Gastrocnemius medialis (tissue), 4 donors: ENCODE measurements around the gene C4BPA. TPM values are rescaled to one million over a fixed set of nuclear protein-coding genes. Genes with fewer than 3 reads are reported as not detected.

Experiments
- ATAC-seq, 2 donors: fragments of 150-250 bp; one replicate each; pipeline ENCODE4 v1.9.1; 2016
- DNase-seq, 2 donors: peaks; one replicate each; pipeline ENCODE4 v3.0.0-alpha.2; 2019
- H3K27ac ChIP-seq, 4 donors: fragments of 200-600 bp; sonication (generic); 1 replicate in 1 of 4; 2 replicates in 3 of 4; pipeline ENCODE4 v1.5.1; 2016 to 2018; ENCODE audit warnings: mild to moderate bottlenecking in 2 of 4, moderate library complexity in 1 of 4
- H3K27me3 ChIP-seq, 3 donors: fragments of 200-600 bp; sonication (generic) in 2 of 3; 1 replicate in 1 of 3; 2 replicates in 2 of 3; pipeline versions ENCODE4 v1.5.1 to v1.6.0; 2016 to 2019; ENCODE audit warnings: mild to moderate bottlenecking in 1 of 3, moderate library complexity in 1 of 3
- H3K36me3 ChIP-seq, 2 donors: fragments of 200-600 bp; sonication (generic) in 1 of 2; one replicate each; pipeline ENCODE4 v1.5.1; 2017 to 2018
- H3K4me1 ChIP-seq, 2 donors: fragments of 200-600 bp; sonication (generic) in 1 of 2; one replicate each; pipeline ENCODE4 v1.5.1; 2016 to 2017; ENCODE audit warnings: mild to moderate bottlenecking in 2 of 2
- H3K4me3 ChIP-seq, 4 donors: fragments of 200-600 bp; sonication (generic) in 3 of 4; 1 replicate in 1 of 4; 2 replicates in 3 of 4; pipeline ENCODE4 v1.5.1; 2016 to 2019; ENCODE audit warnings: mild to moderate bottlenecking in 2 of 4
- H3K9me3 ChIP-seq, 3 donors: fragments of 200-600 bp; sonication (generic) in 2 of 3; 1 replicate in 1 of 3; 2 replicates in 2 of 3; pipeline ENCODE4 v1.5.1; 2016 to 2019
- CTCF ChIP-seq, 5 experiments: fragments of 450-650 bp in 3 of 5; fragments of 200-600 bp in 2 of 5; sonication (generic) in 2 of 5; IDR thresholded peaks in 4 of 5; conservative IDR thresholded peaks in 1 of 5; 1 replicate in 4 of 5; 2 replicates in 1 of 5; pipeline ENCODE4 v1.5.1; 2016 to 2019; ENCODE audit warnings: antibody characterized with exemption in 5 of 5, mild to moderate bottlenecking in 3 of 5, moderate library complexity in 3 of 5
- POLR2A ChIP-seq, 2 donors: fragments of 450-650 bp; IDR thresholded peaks; one replicate each; pipeline ENCODE4 v1.6.1; 2017; ENCODE audit warnings: antibody characterized with exemption in 2 of 2, mild to moderate bottlenecking in 2 of 2, moderate library complexity in 2 of 2
- in situ Hi-C, 4 donors: fragments of 200-750 bp; cut with MboI; loops; one replicate each; pipeline versions ENCODE4 v1.15.0 to v1.8.0; 2017; ENCODE audit warnings: low sequenced_read_pairs in 4 of 4
- intact Hi-C: fragments of 100-400 bp; cut with DNase I; formaldehyde crosslinking; loops from one replicate; pipeline ENCODE4 v1.15.1; 2023; ENCODE audit warnings: low total_unique reads
- total RNA-seq, 4 donors: library from RNA; depleted of rRNA; stranded (reverse); fragments of >200 nt; gene quantifications; one replicate each; pipeline versions ENCODE4 v1.1.0 to v1.2.3, GENCODE V29; 2016

The C4BPA gene
- total RNA-seq, 4 donors from 2014 or later = 0.81 to 2.8 TPM; not detected in 2

- no peak for ATAC-seq
- Histone ChIP-seq H3K36me3 (no peaks in the 10 kb centered on the region), H3K4me3 (no peak overlapping the region), H3K4me1 (no peaks in the 10 kb centered on the region), H3K9me3 (no peaks in the 10 kb centered on the region), H3K27ac (no peak overlapping the region), H3K27me3 (no peaks in the 10 kb centered on the region)
- in situ Hi-C loops = no loop called here
- TF ChIP-seq POLR2A (IDR thresholded peaks at IDR 0.05) = no peak
- TF ChIP-seq CTCF (IDR thresholded peaks at IDR 0.05 in 4 of 5, conservative IDR thresholded peaks at IDR 0.05 in 1 of 5) = no peak
- no peak for DNase-seq
- intact Hi-C loops = no loop called here
Measured at GRCh38 chr1:207172321-207172720, 68.3 kb downstream of the C4BPA start.

- no peaks in the 10 kb centered on the region for H3K27me3 ChIP-seq
- no peak for DNase-seq
- no peaks in the 10 kb centered on the region for H3K4me1 ChIP-seq
- H3K9me3 ChIP-seq = no peaks in the 10 kb centered on the region
- TF ChIP-seq POLR2A (IDR thresholded peaks at IDR 0.05) = no peak
- no peak for TF ChIP-seq CTCF (IDR thresholded peaks at IDR 0.05 in 4 of 5, conservative IDR thresholded peaks at IDR 0.05 in 1 of 5)
- H3K4me3 ChIP-seq = no peak overlapping the region
- intact Hi-C loops (no loop called here), in situ Hi-C loops (no loop called here)
- no peak for ATAC-seq
- no peak overlapping the region for H3K27ac ChIP-seq
- H3K36me3 ChIP-seq = no peaks in the 10 kb centered on the region
Measured at GRCh38 chr1:207172885-207173284, 68.9 kb downstream of the C4BPA start.

- no peak overlapping the region for H3K27ac ChIP-seq
- intact Hi-C loops = no loop called here
- TF ChIP-seq CTCF (IDR thresholded peaks at IDR 0.05 in 4 of 5, conservative IDR thresholded peaks at IDR 0.05 in 1 of 5) = no peak
- no peak for TF ChIP-seq POLR2A (IDR thresholded peaks at IDR 0.05)
- in situ Hi-C loops = no loop called here
- no peaks in the 10 kb centered on the region for H3K9me3 ChIP-seq
- H3K4me1 ChIP-seq = no peaks in the 10 kb centered on the region
- H3K27me3 ChIP-seq = no peaks in the 10 kb centered on the region
- ATAC-seq (no peak), DNase-seq (no peak)
- no peaks in the 10 kb centered on the region for H3K36me3 ChIP-seq
- no peak overlapping the region for H3K4me3 ChIP-seq
Measured at GRCh38 chr1:207173396-207173795, 69.4 kb downstream of the C4BPA start.

GRCh38 chr1:207174913-207175312, 70.9 kb downstream of the C4BPA start:
- H3K36me3 ChIP-seq = no peaks in the 10 kb centered on the region
- ATAC-seq (no peak), DNase-seq (no peak)
- no peak overlapping the region for H3K4me3 ChIP-seq
- in situ Hi-C loops = loop anchor here in 1 of 4 donors (25.0 kb wide), 1 partner anchor 237 kb away; no protein-coding TSS in a partner anchor
- no peaks in the 10 kb centered on the region for H3K4me1 ChIP-seq
- no peaks in the 10 kb centered on the region for H3K27me3 ChIP-seq
- no peaks in the 10 kb centered on the region for H3K9me3 ChIP-seq
- intact Hi-C loops = no loop called here
- TF ChIP-seq POLR2A (IDR thresholded peaks at IDR 0.05) (no peak), CTCF (IDR thresholded peaks at IDR 0.05 in 4 of 5, conservative IDR thresholded peaks at IDR 0.05 in 1 of 5) (no peak)
- H3K27ac ChIP-seq = no peak overlapping the region

GRCh38 chr1:207179036-207179435, 75.0 kb downstream of the C4BPA start:
- DNase-seq (no peak), ATAC-seq (no peak)
- intact Hi-C loops = no loop called here
- no peaks in the 10 kb centered on the region for H3K27me3 ChIP-seq
- no peaks in the 10 kb centered on the region for H3K9me3 ChIP-seq
- no peak for TF ChIP-seq CTCF (IDR thresholded peaks at IDR 0.05 in 4 of 5, conservative IDR thresholded peaks at IDR 0.05 in 1 of 5)
- no peak for TF ChIP-seq POLR2A (IDR thresholded peaks at IDR 0.05)
- H3K36me3 ChIP-seq = no peaks in the 10 kb centered on the region
- in situ Hi-C loops = loop anchor here in 1 of 4 donors (25.0 kb wide), 1 partner anchor 233 kb away; no protein-coding TSS in a partner anchor
- H3K4me1 ChIP-seq = no peaks in the 10 kb centered on the region
- no peak overlapping the region for H3K27ac ChIP-seq
- no peak overlapping the region for H3K4me3 ChIP-seq
